ENCODE results near the gene SRM.

The SRM gene

GRCh38 chr1:11099310-11100148, 39.7 kb upstream of the SRM start, which contains the start of gene EXOSC10 (continued):
- TF ChIP-seq, protein P1, sequence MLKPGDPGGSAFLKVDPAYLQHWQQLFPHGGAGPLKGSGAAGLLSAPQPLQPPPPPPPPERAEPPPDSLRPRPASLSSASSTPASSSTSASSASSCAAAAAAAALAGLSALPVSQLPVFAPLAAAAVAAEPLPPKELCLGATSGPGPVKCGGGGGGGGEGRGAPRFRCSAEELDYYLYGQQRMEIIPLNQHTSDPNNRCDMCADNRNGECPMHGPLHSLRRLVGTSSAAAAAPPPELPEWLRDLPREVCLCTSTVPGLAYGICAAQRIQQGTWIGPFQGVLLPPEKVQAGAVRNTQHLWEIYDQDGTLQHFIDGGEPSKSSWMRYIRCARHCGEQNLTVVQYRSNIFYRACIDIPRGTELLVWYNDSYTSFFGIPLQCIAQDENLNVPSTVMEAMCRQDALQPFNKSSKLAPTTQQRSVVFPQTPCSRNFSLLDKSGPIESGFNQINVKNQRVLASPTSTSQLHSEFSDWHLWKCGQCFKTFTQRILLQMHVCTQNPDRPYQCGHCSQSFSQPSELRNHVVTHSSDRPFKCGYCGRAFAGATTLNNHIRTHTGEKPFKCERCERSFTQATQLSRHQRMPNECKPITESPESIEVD (tag by site-specific recombination; IDR thresholded peaks at IDR 0.05): no peak
- TF ChIP-seq, protein P2, sequence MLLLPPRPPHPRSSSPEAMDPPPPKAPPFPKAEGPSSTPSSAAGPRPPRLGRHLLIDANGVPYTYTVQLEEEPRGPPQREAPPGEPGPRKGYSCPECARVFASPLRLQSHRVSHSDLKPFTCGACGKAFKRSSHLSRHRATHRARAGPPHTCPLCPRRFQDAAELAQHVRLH (tag by site-specific recombination; IDR thresholded peaks at IDR 0.05): no peak
- TF ChIP-seq, protein P3, sequence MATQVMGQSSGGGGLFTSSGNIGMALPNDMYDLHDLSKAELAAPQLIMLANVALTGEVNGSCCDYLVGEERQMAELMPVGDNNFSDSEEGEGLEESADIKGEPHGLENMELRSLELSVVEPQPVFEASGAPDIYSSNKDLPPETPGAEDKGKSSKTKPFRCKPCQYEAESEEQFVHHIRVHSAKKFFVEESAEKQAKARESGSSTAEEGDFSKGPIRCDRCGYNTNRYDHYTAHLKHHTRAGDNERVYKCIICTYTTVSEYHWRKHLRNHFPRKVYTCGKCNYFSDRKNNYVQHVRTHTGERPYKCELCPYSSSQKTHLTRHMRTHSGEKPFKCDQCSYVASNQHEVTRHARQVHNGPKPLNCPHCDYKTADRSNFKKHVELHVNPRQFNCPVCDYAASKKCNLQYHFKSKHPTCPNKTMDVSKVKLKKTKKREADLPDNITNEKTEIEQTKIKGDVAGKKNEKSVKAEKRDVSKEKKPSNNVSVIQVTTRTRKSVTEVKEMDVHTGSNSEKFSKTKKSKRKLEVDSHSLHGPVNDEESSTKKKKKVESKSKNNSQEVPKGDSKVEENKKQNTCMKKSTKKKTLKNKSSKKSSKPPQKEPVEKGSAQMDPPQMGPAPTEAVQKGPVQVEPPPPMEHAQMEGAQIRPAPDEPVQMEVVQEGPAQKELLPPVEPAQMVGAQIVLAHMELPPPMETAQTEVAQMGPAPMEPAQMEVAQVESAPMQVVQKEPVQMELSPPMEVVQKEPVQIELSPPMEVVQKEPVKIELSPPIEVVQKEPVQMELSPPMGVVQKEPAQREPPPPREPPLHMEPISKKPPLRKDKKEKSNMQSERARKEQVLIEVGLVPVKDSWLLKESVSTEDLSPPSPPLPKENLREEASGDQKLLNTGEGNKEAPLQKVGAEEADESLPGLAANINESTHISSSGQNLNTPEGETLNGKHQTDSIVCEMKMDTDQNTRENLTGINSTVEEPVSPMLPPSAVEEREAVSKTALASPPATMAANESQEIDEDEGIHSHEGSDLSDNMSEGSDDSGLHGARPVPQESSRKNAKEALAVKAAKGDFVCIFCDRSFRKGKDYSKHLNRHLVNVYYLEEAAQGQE (tag by site-specific recombination; IDR thresholded peaks at IDR 0.05): no peak
- TF ChIP-seq ZNF184 (tag by site-specific recombination; IDR thresholded peaks at IDR 0.05) (no peak), PRDM1 (tag by site-specific recombination; IDR thresholded peaks at IDR 0.05) (no peak), ZNF292 (tag by site-specific recombination; IDR thresholded peaks at IDR 0.05; ENCODE audit: borderline replicate concordance, low read depth) (no peak), ZNF157 (tag by site-specific recombination; IDR thresholded peaks at IDR 0.05) (no peak), ZNF776 (tag by site-specific recombination; IDR thresholded peaks at IDR 0.05; ENCODE audit: borderline replicate concordance) (no peak), TRIM28 (IDR thresholded peaks at IDR 0.05; ENCODE audit: borderline replicate concordance, low read length) (no peak), ZNF704 (tag by site-specific recombination; IDR thresholded peaks at IDR 0.05) (no peak), ZNF48 (tag by site-specific recombination; IDR thresholded peaks at IDR 0.05) (no peak), ZSCAN5A (tag by site-specific recombination; IDR thresholded peaks at IDR 0.05) (no peak; the same call in 1 of the 2 replicates), ZNF626 (tag by site-specific recombination; IDR thresholded peaks at IDR 0.05) (no peak), KLF1 (tag by site-specific recombination; IDR thresholded peaks at IDR 0.05) (peak; percentile 89), ZNF707 (tag by site-specific recombination; IDR thresholded peaks at IDR 0.05) (no peak), BCL11B (tag by site-specific recombination; IDR thresholded peaks at IDR 0.05; ENCODE audit: low read depth) (no peak), ZNF404 (tag by site-specific recombination; IDR thresholded peaks at IDR 0.05) (no peak), RBAK (tag by site-specific recombination; IDR thresholded peaks at IDR 0.05) (no peak), KLF10 (tag by site-specific recombination; IDR thresholded peaks at IDR 0.05) (0 out of 2 replicates have a peak, but pooled peaks have one; percentile 10)
- TF ChIP-seq, protein P4, sequence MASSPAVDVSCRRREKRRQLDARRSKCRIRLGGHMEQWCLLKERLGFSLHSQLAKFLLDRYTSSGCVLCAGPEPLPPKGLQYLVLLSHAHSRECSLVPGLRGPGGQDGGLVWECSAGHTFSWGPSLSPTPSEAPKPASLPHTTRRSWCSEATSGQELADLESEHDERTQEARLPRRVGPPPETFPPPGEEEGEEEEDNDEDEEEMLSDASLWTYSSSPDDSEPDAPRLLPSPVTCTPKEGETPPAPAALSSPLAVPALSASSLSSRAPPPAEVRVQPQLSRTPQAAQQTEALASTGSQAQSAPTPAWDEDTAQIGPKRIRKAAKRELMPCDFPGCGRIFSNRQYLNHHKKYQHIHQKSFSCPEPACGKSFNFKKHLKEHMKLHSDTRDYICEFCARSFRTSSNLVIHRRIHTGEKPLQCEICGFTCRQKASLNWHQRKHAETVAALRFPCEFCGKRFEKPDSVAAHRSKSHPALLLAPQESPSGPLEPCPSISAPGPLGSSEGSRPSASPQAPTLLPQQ (tag by site-specific recombination; IDR thresholded peaks at IDR 0.05): peak; percentile 75; the same call in 1 of the 2 replicates
- TF ChIP-seq, protein P5, sequence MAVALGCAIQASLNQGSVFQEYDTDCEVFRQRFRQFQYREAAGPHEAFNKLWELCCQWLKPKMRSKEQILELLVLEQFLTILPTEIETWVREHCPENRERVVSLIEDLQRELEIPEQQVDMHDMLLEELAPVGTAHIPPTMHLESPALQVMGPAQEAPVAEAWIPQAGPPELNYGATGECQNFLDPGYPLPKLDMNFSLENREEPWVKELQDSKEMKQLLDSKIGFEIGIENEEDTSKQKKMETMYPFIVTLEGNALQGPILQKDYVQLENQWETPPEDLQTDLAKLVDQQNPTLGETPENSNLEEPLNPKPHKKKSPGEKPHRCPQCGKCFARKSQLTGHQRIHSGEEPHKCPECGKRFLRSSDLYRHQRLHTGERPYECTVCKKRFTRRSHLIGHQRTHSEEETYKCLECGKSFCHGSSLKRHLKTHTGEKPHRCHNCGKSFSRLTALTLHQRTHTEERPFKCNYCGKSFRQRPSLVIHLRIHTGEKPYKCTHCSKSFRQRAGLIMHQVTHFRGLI (tag by site-specific recombination; IDR thresholded peaks at IDR 0.05): no peak
- TF ChIP-seq, protein P6, sequence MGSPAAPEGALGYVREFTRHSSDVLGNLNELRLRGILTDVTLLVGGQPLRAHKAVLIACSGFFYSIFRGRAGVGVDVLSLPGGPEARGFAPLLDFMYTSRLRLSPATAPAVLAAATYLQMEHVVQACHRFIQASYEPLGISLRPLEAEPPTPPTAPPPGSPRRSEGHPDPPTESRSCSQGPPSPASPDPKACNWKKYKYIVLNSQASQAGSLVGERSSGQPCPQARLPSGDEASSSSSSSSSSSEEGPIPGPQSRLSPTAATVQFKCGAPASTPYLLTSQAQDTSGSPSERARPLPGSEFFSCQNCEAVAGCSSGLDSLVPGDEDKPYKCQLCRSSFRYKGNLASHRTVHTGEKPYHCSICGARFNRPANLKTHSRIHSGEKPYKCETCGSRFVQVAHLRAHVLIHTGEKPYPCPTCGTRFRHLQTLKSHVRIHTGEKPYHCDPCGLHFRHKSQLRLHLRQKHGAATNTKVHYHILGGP (tag by site-specific recombination; IDR thresholded peaks at IDR 0.05): no peak
- TF ChIP-seq, protein P7, sequence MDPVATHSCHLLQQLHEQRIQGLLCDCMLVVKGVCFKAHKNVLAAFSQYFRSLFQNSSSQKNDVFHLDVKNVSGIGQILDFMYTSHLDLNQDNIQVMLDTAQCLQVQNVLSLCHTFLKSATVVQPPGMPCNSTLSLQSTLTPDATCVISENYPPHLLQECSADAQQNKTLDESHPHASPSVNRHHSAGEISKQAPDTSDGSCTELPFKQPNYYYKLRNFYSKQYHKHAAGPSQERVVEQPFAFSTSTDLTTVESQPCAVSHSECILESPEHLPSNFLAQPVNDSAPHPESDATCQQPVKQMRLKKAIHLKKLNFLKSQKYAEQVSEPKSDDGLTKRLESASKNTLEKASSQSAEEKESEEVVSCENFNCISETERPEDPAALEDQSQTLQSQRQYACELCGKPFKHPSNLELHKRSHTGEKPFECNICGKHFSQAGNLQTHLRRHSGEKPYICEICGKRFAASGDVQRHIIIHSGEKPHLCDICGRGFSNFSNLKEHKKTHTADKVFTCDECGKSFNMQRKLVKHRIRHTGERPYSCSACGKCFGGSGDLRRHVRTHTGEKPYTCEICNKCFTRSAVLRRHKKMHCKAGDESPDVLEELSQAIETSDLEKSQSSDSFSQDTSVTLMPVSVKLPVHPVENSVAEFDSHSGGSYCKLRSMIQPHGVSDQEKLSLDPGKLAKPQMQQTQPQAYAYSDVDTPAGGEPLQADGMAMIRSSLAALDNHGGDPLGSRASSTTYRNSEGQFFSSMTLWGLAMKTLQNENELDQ (tag by site-specific recombination; IDR thresholded peaks at IDR 0.05; ENCODE audit: low read depth): no peak

All from HEK293 (cell line).